KOPT-K1 (cell line): ENCODE measurements around the gene PSMD9.

Experiments used
- H3K27ac ChIP-seq: fragments of 200-600 bp; sonication (generic); 2 replicates; pipeline ENCODE4 v1.5.1; 2016; ENCODE audit warnings: antibody characterized with exemption, mild to moderate bottlenecking, low read depth, low read length; ENCODE audit not compliant: poor library complexity, severe bottlenecking
- H3K36me3 ChIP-seq: fragments of 200-600 bp; sonication (generic); 2 replicates; pipeline ENCODE4 v1.5.1; 2017; ENCODE audit warnings: antibody characterized with exemption, mild to moderate bottlenecking, low read length, moderate library complexity; ENCODE audit not compliant: insufficient read depth
- H3K9me3 ChIP-seq: fragments of 200-600 bp; sonication (generic); 2 replicates; pipeline ENCODE4 v1.5.1; 2017; ENCODE audit warnings: antibody characterized with exemption, low read length, mild to moderate bottlenecking; ENCODE audit not compliant: insufficient read depth, poor library complexity, severe bottlenecking

Gene PSMD9

GRCh38 chr12:121893961-121894460, 5.4 kb downstream of the PSMD9 start:
- Histone ChIP-seq H3K27ac (peak overlapping the region; percentile 14), H3K9me3 (no peaks in the 10 kb centered on the region), H3K36me3 (peaks cover 56% of the 10 kb centered on the region)

- H3K36me3 ChIP-seq: peaks cover 62% of the 10 kb centered on the region
- H3K27ac ChIP-seq: no peak overlapping the region
- no peaks in the 10 kb centered on the region for H3K9me3 ChIP-seq
Measured at GRCh38 chr12:121894633-121895032, 6.0 kb downstream of the PSMD9 start.

GRCh38 chr12:121898287-121898686, 9.7 kb downstream of the PSMD9 start:
- peaks cover 83% of the 10 kb centered on the region for H3K36me3 ChIP-seq
- no peak overlapping the region for H3K27ac ChIP-seq
- H3K9me3 ChIP-seq: no peaks in the 10 kb centered on the region

GRCh38 chr12:121899590-121899989, 11.0 kb downstream of the PSMD9 start:
- H3K9me3 ChIP-seq: no peaks in the 10 kb centered on the region
- peaks cover 90% of the 10 kb centered on the region for H3K36me3 ChIP-seq
- H3K27ac ChIP-seq: no peak overlapping the region

GRCh38 chr12:121903202-121903601, 14.6 kb downstream of the PSMD9 start:
- Histone ChIP-seq H3K36me3 (peaks cover 92% of the 10 kb centered on the region), H3K9me3 (no peaks in the 10 kb centered on the region), H3K27ac (no peak overlapping the region)

- Histone ChIP-seq H3K36me3 (peaks cover 92% of the 10 kb centered on the region), H3K27ac (no peak overlapping the region), H3K9me3 (no peaks in the 10 kb centered on the region)
Measured at GRCh38 chr12:121905746-121906145, 17.2 kb downstream of the PSMD9 start.

- Histone ChIP-seq H3K36me3 (peaks cover 88% of the 10 kb centered on the region), H3K9me3 (no peaks in the 10 kb centered on the region), H3K27ac (no peak overlapping the region)
Measured at GRCh38 chr12:121908702-121909101, 20.1 kb downstream of the PSMD9 start.

- Histone ChIP-seq H3K9me3 (no peaks in the 10 kb centered on the region), H3K27ac (no peak overlapping the region), H3K36me3 (peaks cover 91% of the 10 kb centered on the region)
Measured at GRCh38 chr12:121911824-121912585, 23.4 kb downstream of the PSMD9 start.

- no peak overlapping the region for H3K27ac ChIP-seq
- peaks cover 66% of the 10 kb centered on the region for H3K36me3 ChIP-seq
- no peaks in the 10 kb centered on the region for H3K9me3 ChIP-seq
Measured at GRCh38 chr12:121915841-121916321, 27.3 kb downstream of the PSMD9 start.

- Histone ChIP-seq H3K27ac (no peak overlapping the region), H3K36me3 (peaks cover 58% of the 10 kb centered on the region), H3K9me3 (no peaks in the 10 kb centered on the region)
Measured at GRCh38 chr12:121916719-121917118, 28.1 kb downstream of the PSMD9 start.

- peaks cover 48% of the 10 kb centered on the region for H3K36me3 ChIP-seq
- peak within 1 kb of the TSS; percentile 41 for H3K27ac ChIP-seq
- no peaks in the 10 kb centered on the region for H3K9me3 ChIP-seq
Measured at GRCh38 chr12:121917950-121918678, 29.5 kb downstream of the PSMD9 start, which contains the start of gene CFAP251. TSS of gene CFAP251 (plus strand) at chr12:121918592. CDS start at chr12:121921306, 2,714 bp downstream.

- no peaks in the 10 kb centered on the region for H3K9me3 ChIP-seq
- peaks cover 43% of the 10 kb centered on the region for H3K36me3 ChIP-seq
- H3K27ac ChIP-seq: peak overlapping the region; percentile 41
Measured at GRCh38 chr12:121918679-121919038, 30.1 kb downstream of the PSMD9 start.

GRCh38 chr12:121921066-121921465, 32.5 kb downstream of the PSMD9 start:
- Histone ChIP-seq H3K9me3 (no peaks in the 10 kb centered on the region), H3K36me3 (peaks cover 20% of the 10 kb centered on the region), H3K27ac (no peak overlapping the region)

- H3K9me3 ChIP-seq: no peaks in the 10 kb centered on the region
- no peaks in the 10 kb centered on the region for H3K36me3 ChIP-seq
- H3K27ac ChIP-seq: no peak overlapping the region
Measured at GRCh38 chr12:121925358-121925695, 36.7 kb downstream of the PSMD9 start.

- H3K9me3 ChIP-seq: no peaks in the 10 kb centered on the region
- no peak overlapping the region for H3K27ac ChIP-seq
- H3K36me3 ChIP-seq: no peaks in the 10 kb centered on the region
Measured at GRCh38 chr12:121926874-121927706, 38.5 kb downstream of the PSMD9 start.
